Measurements from ENCODE around the gene SNX25.
A peak's percentile ranks its signal among the peaks of the same experiment; 100 is the strongest.

Gene SNX25

DNA sequence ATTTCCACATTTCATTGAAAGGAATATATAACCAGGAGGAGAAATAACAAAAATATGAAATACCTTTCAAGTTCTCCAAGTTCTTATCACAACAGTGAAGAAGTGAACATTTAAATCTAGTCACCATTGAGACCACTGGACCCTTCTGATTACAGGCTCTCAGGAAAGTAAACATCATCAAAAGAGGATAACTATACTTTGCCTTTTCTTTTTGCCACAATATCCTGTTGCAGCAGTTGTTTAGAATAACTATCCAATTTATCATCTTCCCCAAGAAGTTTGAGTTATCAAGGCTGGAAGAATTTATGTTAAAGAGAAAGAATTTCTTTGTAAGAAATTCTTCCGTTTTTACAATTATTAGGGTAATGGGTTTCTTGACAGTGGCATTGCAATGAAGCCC, 182.8 kb downstream of the SNX25 start:
- TF ChIP-seq TAF1 (IDR thresholded peaks at IDR 0.05; ENCODE audit: low read depth): no peak

DNA sequence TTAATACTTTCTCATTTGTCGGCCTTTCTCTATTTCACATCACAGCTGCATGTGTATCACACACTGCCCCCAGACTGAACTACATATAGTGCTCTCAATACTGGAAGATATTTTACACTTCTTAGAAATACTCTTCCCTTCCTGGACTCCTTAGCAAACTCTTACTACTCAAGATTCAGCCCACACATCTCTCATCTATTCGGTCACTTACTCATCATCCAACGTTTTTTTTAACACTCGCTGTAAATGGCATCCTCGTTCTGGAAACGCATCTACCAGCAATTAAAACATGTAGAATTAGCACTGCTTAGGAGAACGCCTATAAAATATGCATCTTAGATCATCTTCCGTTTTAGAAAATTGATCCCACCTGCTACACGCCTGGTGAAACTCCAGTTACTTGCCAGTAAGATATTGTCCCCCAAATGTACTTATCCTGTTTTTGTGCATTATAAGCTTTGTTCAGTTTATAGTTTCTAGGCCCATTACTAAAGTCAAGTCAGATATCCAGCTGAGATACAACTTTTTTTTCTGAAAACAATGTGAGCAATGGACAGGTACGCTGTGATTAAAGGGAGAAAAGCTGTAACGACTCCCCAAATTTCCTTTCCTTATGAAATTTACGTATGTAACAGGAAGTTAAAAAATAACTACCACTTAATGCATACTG, 185.3 kb downstream of the SNX25 start:
- TF ChIP-seq ZBTB7A (IDR thresholded peaks at IDR 0.05; ENCODE audit: low read depth): no peak
- TF ChIP-seq TEAD4 (IDR thresholded peaks at IDR 0.05): no peak
- TF ChIP-seq EP300 (IDR thresholded peaks at IDR 0.05; ENCODE audit: borderline replicate concordance): no peak
- no peak for TF ChIP-seq RAD21 (IDR thresholded peaks at IDR 0.05; ENCODE audit: low read depth)
- TF ChIP-seq FOXM1 (IDR thresholded peaks at IDR 0.05; ENCODE audit: borderline replicate concordance, low read depth): no peak
- TF ChIP-seq, protein P1, sequence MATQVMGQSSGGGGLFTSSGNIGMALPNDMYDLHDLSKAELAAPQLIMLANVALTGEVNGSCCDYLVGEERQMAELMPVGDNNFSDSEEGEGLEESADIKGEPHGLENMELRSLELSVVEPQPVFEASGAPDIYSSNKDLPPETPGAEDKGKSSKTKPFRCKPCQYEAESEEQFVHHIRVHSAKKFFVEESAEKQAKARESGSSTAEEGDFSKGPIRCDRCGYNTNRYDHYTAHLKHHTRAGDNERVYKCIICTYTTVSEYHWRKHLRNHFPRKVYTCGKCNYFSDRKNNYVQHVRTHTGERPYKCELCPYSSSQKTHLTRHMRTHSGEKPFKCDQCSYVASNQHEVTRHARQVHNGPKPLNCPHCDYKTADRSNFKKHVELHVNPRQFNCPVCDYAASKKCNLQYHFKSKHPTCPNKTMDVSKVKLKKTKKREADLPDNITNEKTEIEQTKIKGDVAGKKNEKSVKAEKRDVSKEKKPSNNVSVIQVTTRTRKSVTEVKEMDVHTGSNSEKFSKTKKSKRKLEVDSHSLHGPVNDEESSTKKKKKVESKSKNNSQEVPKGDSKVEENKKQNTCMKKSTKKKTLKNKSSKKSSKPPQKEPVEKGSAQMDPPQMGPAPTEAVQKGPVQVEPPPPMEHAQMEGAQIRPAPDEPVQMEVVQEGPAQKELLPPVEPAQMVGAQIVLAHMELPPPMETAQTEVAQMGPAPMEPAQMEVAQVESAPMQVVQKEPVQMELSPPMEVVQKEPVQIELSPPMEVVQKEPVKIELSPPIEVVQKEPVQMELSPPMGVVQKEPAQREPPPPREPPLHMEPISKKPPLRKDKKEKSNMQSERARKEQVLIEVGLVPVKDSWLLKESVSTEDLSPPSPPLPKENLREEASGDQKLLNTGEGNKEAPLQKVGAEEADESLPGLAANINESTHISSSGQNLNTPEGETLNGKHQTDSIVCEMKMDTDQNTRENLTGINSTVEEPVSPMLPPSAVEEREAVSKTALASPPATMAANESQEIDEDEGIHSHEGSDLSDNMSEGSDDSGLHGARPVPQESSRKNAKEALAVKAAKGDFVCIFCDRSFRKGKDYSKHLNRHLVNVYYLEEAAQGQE (IDR thresholded peaks at IDR 0.05; ENCODE audit: low read depth): no peak
- TF ChIP-seq, protein P2, sequence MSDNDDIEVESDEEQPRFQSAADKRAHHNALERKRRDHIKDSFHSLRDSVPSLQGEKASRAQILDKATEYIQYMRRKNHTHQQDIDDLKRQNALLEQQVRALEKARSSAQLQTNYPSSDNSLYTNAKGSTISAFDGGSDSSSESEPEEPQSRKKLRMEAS (IDR thresholded peaks at IDR 0.05): no peak
- no peak for TF ChIP-seq CREB1 (IDR thresholded peaks at IDR 0.05; ENCODE audit: low read depth)
- TF ChIP-seq NFIC (IDR thresholded peaks at IDR 0.05): no peak
- TF ChIP-seq CEBPB (IDR thresholded peaks at IDR 0.05): no peak

DNA sequence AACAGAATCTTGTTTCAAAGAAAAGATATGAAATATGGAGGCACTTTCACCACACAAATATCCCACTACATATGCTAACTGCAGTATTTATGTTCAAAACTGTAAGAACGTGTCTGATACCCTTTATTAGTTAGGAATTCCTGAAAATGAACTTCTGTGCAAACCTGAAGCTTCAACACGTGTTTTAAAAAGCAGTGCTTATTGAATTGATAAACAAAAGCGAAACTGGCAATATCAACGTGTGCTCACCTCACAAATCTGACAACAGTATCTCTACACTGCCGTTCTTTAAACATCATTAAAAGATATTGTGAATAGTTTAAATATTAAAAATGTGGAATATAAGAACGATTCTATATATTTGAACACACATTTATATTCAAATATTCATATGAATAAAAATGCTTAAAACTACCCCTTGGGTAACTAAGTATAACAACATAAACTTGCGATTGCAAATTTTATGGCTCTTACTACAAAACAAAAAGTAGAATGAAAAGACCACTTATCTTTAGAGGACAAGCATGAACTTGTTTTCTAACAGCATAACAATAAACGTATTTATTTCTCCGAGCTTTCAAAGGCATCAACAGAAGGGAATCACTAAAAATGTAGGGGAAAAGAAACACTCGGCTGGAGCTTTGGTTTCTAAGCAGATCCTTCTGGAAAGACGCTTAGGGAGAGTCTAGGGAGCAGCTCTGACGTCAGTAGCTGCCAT, 186.0 kb downstream of the SNX25 start, which contains the start of gene LRP2BP:
TSS of gene LRP2BP (minus strand) at position 687 of the 718 bp plus-strand sequence. CDS start 17,738 bp downstream, outside the sequence.
- TF ChIP-seq CREB1 (IDR thresholded peaks at IDR 0.05; ENCODE audit: low read depth) (no peak), YY1 (IDR thresholded peaks at IDR 0.05; ENCODE audit: low read depth) (no peak), RAD21 (IDR thresholded peaks at IDR 0.05; ENCODE audit: low read depth) (no peak), FOXM1 (IDR thresholded peaks at IDR 0.05; ENCODE audit: borderline replicate concordance, low read depth) (0 out of 2 replicates have a peak, but pooled peaks have one; percentile 10), TEAD4 (IDR thresholded peaks at IDR 0.05) (no peak)
- TF ChIP-seq, protein P1 (IDR thresholded peaks at IDR 0.05; ENCODE audit: low read depth): no peak
- TF ChIP-seq, protein P2 (IDR thresholded peaks at IDR 0.05): no peak

DNA sequence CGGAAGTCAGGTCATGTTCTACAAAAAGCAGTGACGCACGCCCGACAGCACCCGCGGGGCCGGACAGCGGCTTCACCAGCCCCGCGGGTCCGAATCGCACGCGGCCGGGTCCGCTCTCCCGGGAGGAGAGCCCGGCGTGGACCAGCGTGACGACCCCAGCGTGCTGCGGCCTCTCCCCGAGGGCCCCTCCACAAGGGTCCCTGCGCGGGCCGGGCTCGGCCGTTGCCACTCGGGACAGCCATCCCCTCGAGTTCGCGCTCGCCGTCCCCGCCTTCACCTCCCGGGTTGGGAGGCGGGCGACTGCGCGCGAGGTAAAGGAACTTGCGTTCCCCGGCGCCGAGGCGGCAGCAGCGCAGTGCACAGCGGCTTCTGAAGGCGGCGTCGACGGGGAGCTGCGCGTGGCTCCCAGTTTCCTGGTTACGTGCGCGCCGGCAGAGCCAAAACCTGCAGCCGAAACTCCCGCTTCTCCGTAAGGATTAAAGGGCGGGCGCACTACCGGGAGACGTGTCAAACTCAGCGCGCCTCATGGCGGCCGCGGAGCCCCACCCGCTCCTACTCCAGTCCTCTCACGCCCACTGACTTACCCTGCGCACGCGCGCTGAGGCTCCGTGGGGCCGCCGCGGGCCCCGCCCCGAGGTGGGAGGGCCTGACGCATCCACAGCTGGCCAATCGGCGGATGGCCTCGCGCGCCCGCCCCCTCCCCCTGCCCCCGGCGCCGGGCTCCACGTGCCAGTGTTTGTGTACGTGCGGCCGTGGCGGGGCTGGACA, 186.7 kb downstream of the SNX25 start:
- TF ChIP-seq, protein P3, sequence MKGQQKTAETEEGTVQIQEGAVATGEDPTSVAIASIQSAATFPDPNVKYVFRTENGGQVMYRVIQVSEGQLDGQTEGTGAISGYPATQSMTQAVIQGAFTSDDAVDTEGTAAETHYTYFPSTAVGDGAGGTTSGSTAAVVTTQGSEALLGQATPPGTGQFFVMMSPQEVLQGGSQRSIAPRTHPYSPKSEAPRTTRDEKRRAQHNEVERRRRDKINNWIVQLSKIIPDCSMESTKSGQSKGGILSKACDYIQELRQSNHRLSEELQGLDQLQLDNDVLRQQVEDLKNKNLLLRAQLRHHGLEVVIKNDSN (IDR thresholded peaks at IDR 0.05): peak; percentile 72
- peak; percentile 19; the same call in 1 of the 2 replicates for TF ChIP-seq NFIC (IDR thresholded peaks at IDR 0.05)
- no peak for TF ChIP-seq TEAD4 (IDR thresholded peaks at IDR 0.05)
- TF ChIP-seq, protein P2 (IDR thresholded peaks at IDR 0.05): peak; percentile 99
- TF ChIP-seq YY1 (IDR thresholded peaks at IDR 0.05; ENCODE audit: low read depth): peak; percentile 95
- no peak for TF ChIP-seq ZBTB7A (IDR thresholded peaks at IDR 0.05; ENCODE audit: low read depth)
- TF ChIP-seq RAD21 (IDR thresholded peaks at IDR 0.05; ENCODE audit: low read depth): peak; percentile 10; the same call in 1 of the 2 replicates
- TF ChIP-seq, protein P1 (IDR thresholded peaks at IDR 0.05; ENCODE audit: low read depth): peak; percentile 69
- no peak for TF ChIP-seq CEBPB (IDR thresholded peaks at IDR 0.05)
- peak; percentile 33; the same call in 1 of the 2 replicates for TF ChIP-seq TCF12 (IDR thresholded peaks at IDR 0.05; ENCODE audit: low read depth)
- peak; percentile 7; the same call in 1 of the 2 replicates for TF ChIP-seq EP300 (IDR thresholded peaks at IDR 0.05; ENCODE audit: borderline replicate concordance)
- no peak for TF ChIP-seq FOXM1 (IDR thresholded peaks at IDR 0.05; ENCODE audit: borderline replicate concordance, low read depth)
- peak; percentile 90 for TF ChIP-seq CREB1 (IDR thresholded peaks at IDR 0.05; ENCODE audit: low read depth)
- peak; percentile 75 for TF ChIP-seq EGR1 (IDR thresholded peaks at IDR 0.05)
- no peak; the same call in 1 of the 2 replicates for TF ChIP-seq TAF1 (IDR thresholded peaks at IDR 0.05; ENCODE audit: low read depth)

All from Ishikawa (cell line).